Activated T-cell treated with anti-CD3 and anti-CD28 coated beads, Interleukin-2, amount 50 U/mL, for 48 hours (primary cell): ENCODE data around the gene VIT.

Experiments
- DNase-seq, 2 experiments: peaks; one replicate each; pipeline ENCODE4 v3.0.0-alpha.2; 2020

VIT gene, protein sequence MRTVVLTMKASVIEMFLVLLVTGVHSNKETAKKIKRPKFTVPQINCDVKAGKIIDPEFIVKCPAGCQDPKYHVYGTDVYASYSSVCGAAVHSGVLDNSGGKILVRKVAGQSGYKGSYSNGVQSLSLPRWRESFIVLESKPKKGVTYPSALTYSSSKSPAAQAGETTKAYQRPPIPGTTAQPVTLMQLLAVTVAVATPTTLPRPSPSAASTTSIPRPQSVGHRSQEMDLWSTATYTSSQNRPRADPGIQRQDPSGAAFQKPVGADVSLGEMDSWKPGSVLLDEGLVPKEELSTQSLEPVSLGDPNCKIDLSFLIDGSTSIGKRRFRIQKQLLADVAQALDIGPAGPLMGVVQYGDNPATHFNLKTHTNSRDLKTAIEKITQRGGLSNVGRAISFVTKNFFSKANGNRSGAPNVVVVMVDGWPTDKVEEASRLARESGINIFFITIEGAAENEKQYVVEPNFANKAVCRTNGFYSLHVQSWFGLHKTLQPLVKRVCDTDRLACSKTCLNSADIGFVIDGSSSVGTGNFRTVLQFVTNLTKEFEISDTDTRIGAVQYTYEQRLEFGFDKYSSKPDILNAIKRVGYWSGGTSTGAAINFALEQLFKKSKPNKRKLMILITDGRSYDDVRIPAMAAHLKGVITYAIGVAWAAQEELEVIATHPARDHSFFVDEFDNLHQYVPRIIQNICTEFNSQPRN

DNA sequence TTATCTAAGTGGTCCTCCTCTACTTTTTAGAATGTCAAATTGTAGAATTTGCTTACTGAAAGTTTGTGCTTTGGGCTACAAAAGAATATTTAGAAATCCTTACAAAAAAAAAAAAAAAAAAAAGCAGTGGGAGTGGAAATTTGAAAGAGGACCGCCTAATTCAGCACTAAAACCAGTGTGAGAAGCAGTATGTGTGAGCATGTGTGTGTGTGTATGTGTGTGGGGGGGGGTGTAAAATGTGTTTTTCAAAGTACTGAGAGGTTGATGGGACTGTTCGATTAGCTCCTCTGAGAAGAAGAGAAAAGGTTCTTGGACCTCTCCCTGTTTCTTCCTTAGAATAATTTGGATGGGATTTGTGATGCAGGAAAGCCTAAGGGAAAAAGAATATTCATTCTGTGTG is at the start of gene VIT:
Gene VIT (plus strand): TSS at position 175 of the 400 bp plus-strand sequence. CDS start 19,664 bp downstream, outside the sequence.
- no peak for DNase-seq

DNA sequence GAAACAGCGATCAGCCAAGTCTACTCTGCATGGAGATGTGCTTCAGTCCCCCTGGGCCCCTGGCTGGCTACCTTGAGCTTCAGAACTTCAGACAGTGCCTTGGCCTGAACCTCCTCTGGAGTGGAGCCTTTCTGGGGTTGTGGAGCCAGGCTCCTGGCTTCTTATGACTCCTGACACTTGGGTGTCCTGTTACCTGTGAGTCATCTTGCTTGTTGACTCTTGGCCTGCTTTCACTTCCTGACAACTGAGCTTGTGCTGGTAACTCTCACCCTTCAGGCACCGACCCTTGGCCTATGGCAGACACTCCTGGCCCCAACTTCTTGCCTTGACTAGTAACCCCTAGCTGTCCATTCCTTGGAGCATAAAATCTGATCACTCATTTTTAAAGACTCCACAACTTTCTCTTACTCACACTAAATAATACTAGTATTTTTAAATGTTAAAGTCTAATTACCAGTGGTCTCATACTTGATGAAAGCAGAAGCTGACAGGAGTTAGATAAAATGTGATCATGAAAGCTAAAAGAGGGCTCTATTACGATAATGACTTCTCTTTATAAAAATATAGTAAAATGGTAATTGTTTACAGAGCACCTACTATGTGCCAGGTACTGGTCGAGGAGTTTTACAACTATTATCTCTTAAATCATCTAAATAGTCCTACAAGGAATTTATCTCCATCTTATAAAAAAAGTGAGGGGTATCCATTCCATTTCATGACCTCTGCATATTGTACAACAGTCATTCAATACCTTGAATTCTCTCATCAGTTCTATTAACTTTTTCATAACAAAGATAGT is 46.3 kb upstream of the VIT start:
- peak in 1 of 2 experiments; percentile 25 for DNase-seq

DNA sequence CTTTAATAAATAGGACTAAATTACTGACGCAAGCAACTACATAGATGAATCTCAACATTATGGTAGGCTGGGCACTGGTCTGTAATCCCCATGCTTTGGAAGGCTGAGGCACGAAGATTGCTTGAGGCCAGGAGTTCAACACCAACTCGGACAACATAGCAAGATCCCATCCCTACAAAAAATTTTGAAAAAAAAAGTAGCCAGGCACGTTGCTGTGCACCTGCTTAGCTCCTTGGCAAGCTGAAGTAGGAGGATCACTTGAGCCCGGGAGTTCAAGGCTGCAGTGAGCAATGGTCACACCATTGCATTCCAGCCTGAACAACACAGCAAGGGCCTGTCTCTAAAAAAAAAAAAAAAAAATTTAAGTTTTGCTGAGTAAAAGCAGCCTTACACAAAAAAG is 43.4 kb upstream of the VIT start:
- no peak for DNase-seq

DNA sequence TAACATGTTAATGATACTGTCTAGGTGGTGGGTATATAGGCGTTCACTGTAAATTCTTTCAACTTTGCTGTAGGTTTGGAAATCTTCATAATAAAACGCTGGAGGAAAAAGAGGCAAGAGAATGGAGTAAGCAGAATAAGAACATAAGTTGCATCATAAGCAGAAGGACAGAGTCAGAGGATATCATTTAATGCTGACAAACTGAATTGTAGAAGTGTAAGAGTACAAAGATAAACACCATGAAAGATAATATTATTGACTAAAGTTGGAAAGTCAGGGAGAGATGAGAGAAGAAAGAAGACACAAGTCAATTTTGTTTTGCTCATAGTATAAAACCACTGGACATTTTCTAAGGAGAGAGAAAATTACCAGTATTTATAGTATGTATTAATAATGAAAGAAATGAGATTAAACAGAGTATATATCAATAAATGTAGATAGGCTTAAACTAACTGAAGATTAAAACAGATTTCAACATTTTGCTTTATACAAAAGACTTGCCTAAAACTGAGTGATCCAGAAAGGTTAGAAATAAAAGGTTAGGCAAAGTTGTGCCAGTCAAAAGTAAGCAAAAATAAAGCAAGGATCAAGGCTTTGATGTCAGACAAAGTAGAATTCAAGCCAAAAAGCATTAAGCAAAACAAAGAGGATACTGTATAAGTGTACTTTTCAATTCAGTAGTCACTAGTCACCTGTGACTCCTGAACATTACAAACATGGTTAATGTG is 42.4 kb upstream of the VIT start:
- no peak for DNase-seq

DNA sequence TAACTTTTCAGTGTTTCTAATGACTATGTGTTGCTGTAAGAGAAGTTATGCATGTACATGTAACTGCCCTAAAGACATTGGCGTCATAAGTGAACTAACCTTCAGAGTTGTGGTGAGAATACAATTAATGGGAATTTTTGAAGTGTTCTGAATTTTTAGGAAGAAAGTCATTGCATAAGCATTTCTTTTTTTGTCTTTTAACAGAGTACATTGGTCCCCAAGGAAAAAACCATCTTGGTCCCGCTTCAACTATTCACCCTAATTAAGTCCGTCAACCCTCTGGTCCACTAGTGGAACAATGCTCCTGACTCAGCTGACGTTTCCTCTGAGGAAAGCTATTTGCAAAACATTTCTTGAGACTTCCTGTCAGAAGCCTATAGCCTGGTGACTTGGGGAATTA is 41.1 kb upstream of the VIT start:
- DNase-seq: no peak

DNA sequence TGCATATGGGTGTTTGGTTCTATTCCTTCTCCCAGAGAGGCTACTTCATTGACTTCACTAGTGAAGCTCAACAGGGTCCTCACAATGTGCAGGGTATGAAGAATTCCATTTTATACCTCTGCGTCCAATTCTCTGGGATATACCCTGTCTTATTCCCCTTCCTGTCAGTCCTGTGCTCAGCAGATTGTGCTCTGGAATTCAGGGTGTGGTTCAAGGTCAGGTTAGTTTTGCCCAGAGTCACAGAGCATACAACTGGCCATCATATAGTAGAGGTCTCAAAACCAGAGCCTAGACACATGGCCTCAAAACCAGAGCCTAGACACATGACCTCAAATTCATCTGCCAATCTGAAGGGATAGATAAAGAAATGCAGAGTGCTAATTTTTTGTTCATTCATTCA is 38.8 kb upstream of the VIT start:
- DNase-seq: no peak

DNA sequence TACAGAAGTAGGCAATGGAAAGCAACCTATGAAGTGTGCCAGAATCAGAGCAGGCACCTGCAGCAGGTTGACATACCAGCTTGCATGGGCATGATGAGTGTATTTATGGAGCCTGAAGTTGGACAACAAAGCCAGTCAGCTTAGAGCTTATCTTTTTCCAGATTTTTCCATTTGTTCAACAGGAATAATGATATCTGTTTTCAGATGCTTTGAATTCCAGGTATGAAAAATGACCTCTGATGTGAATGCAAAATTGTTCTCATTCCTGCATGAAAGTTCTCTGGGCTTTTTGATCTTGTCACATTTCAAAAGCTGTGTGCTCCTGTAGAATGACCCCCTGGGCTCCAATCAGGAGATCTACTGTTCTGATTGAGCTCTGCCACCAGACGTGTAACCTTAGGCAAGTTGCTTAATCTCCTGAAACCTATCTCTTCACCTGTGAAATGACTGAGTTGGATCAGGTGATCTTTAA is 38.2 kb upstream of the VIT start:
- DNase-seq: no peak

DNA sequence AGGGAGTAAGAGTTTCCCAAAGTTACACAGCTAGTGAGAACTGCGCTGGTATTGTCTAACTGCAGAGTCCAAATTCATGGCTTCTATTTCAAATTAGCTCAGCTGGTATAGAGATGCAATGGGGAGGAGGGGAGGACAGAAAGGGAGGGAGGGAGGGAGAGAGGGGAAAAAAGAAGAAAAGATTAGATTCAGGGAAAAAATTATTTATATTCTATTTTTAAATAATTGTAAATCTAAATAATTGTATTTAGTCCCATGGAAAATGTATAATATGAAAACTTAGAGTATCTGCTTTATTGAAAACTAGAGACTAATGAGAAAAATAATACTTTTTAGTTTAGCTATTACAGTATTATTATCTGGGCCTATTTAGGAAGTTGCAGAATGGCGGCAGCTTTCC is 37.3 kb upstream of the VIT start:
- DNase-seq: no peak

DNA sequence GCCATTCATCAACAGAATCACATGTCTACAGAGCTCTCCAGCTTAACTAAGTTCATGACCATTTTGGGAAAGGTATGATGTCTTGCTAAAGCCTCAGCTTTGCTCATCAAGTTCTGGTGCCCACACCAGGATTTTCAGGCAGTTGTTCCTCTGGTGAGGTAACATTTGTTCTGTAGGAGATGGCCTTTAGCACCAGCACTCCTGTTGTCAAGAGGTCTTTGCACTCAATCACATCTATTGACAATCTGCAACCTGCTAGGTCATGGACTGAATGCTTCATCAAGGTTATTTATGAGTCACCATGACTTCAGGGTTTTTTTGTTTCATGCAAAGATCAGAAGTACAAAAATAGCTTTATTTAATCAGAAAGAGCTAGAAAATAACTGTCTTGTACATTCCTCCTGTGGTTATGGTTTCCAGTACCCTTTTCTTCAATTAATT is 36.6 kb upstream of the VIT start:
- no peak for DNase-seq

DNA sequence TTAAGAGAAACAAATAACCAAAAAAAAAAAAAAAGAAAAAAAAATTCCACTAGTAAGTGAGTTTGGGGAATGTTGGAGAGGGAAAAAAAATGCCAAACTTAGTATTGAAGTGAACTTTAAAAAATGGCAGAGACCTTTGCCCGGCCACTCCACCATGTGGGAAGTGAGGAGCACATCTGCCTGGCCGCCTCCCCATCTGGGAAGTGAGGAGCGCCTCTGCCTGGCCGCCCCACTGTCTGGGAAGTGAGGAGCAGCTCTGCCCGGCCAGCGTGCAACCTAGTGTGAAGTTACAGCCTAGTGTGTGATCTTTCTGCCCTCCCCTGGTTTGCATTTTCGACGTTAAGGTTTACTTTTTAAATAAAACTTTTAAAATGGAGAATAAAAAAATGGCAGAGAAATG is 33.9 kb upstream of the VIT start:
- DNase-seq: no peak

DNA sequence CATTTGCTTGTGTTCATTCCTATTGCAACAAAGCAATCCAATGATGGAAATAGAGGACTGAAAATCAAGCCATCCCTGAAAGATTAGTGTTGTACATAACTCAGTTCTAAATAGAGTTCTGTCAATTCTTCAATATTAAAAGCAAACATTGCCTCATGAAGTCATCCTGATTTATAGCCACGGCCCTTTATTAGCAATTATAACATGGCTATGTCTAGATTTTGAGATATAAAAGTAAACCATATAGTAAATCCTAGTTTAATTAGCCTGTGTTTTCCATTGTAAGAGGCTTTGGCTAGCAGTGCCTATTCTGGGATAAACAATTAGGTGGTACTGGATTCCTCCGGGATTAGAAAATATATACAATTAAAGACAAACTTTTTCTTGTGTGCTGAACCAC is 33.2 kb upstream of the VIT start:
- DNase-seq: no peak

DNA sequence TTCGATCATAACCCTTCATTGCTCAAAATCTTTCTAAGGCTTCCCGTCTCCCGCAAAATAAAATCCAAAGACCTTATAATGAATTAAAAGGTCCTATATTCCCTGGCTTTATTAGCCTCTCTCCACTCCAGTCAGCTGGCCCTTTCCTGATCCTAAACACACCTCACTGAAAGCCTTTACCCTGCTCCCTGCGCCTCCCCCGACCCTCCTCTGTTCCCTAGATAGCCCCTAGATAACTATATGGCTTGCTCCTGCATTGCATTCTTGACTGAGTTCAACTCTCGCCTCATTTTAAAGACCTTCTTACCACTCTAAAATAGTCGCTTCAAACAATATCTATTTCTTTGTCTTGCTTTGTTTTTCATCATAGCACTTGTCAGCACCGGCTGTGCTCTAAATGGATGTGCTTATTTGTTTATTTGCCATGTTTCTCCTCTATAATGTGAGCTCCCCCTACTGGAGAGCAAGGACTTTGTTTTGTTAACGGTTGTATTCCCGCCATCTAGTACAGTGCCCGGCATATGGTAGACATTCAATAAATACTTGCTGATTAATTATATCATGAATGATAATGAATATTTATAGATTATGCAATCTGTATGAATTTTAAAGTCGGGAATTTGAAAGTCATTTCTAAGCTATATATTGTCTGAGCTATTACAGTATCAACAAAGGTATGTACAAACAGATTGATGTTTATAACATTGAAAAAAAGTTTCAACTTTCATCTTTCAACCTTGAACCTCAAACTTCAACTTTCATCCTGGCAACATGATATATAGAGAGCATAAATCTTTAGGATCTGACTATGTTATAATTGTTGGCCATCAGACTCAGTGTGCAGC is 32.4 kb upstream of the VIT start:
- no peak for DNase-seq

DNA sequence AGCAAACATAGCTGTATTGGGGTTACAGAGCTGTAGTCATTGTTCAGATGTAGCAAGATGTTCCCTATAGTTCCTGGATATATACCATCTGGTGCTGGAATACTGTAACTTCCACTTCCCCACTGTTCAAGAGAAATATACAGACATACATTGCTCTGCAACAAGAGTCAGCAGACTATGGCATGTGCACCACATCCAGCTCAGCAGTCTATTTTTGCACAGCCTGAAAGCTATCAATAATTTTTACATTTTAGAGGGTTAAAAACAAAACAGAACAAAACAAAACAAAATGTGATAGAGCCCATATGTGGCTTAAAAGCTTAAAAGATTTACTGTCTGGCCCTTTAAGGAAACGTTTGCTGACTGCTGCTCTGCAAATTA is 31.8 kb upstream of the VIT start:
- no peak for DNase-seq

DNA sequence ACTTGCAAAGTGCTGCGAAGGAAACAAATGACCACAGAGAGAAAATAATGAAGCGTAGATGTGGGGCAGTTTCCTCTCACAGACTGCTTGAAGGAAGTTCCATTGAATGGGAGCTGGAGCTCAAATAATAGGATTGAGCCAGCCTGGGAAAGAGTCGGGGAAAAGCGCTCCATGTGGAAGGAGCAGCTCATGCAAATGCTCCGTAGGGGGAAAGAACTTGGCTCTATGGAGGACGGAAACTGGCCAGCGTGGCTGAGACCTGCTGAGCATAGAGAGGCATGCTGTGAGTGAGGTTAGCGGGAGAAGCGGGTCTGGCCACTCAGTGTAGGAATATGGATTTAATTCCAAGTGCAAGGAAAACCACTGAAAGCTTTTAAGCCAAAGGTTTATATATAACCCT is 28.6 kb upstream of the VIT start:
- DNase-seq: no peak

DNA sequence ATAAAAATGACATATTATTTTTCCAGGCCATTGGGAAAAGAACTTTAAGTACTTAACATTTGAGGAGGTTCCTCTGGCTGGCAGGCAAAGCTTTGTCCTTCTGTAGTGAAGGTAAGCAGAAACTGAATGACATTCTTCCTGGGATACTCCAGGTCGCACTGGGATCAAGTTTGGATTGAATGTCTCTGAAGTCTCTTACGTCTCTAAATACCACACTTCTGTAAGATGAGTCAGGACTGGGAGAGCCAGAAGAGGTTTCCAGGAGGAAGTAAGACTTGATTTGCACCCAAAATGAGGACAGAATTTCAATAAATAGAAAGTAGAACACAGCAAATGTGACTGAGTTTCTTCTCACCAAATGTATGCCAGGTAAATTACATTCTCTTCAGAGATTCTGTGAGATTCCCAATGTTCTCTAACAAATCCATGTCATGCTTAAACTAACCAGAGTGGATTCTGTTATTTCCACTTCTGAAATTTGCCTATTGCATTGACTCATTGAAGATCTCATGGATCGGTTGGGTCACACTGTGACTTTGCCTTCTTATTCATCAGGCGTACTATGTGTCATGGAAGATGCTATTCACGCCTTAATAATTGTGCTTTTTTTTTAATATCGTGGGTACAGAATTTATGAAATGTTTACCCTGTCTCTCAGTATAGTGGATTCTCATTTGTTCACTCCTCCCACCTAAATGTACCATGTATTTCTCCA is 25.5 kb upstream of the VIT start:
- no peak for DNase-seq

DNA sequence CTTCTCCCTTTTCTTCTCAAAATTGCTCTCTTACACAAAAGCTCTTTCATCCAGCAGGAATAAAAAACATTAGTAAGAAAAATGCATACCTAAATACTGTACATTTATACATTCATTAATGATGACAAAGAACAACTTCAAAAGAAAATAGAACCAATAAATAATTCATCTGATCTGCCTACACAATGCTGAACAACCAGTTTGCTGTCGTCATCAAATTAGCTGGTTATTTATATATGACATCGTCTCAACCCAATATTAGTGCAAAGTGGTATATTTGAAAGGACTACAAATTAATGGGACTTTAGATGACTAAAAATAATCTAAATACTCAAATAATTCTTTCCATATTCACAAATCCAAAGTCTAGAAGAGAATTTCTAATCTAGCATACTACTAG is 24.8 kb upstream of the VIT start:
- DNase-seq: no peak

DNA sequence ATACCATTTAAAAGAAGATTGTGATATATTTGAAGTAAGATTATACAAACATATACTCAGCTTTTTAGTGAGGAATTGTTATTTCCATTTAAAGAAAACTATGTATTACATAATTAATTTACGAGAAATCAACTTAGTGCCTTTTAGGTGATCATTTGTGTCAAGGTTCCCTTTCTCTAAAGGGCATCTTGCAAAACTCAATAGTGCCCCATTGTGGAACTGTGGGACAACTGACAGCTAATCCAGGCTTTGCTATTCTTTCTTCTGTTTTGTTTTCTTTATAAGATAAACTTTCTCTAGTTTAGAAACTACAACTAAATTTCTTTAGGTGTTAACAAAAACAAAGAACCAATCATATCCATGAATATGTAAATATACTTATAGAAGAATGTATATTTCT is 24.3 kb upstream of the VIT start:
- DNase-seq: no peak

DNA sequence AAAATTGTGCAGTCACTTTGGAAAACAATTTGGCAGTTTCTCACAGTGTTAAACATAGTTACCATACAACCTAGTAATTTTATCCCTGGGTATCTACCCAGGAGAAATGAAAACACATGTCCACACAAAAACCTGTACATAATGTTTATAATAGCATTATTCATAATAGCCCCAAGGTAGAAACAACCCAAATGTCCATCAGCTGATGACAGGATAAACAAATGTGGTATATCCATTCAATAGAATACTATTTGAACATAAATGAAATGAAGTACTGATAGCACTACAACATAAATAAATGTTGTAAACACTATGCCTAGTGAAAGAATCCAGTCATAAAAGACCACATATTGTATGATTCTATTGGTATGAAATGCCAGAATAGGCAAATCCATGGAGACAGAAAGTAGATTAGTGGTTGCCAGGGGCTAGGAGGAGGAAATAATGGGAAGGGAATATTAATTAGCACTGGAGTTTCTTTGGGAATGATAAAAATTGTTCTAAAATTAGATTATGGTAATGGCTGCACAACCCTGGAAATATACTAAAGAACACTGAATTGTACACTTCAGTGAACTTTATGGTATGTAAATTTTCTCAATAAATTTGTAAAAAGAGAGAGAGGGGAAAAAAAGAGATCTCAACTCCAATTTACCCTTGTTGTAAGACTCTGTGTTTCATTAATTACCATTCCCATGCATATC is 20.8 kb upstream of the VIT start:
- no peak for DNase-seq

DNA sequence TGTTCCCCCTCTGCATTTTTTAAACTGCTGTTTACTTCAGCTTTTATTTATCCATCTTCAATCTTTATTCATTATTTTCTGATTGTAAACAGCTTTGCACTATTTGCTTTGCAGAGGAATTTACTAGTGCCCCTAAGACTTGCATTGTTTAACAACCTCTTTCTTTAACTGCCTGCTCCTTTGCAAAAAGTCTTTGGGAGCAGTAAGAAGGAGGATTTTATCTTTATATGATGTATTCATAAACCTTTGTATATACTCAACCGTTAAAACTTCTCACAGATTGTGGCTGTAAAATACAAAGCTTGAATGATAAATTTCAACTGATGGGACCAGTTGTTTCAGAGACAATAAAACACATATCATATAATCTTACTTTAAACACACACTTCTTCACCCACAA is 20.1 kb upstream of the VIT start:
- no peak for DNase-seq

DNA sequence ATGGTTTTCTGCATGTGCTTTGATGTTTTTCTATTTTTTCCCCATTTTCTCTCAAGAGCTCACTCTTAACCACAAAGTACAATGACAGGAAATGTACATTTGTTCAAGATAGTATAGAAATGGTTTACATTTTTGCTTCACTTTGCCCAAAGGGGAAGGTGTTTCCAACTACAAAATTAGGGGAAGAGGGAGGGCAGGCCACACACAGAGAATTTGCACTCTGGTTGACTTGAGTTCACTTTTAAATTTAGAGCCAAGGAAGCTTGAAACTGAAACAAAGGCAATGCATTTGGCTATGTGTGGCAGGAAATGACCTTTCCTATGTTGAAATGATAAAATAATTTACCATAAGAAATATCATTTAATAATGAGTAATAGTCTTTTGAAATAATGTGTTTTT is 19.1 kb upstream of the VIT start:
- DNase-seq: no peak
